PC-9 (cell line): ENCODE measurements around the gene R3HDML. TPM values are rescaled to one million over a fixed set of nuclear protein-coding genes. Genes with fewer than 3 reads are reported as not detected.
"Not testable (repeated sequence)": the region's sequence is repeated elsewhere in the genome, so short reads cannot be mapped to it uniquely, and the experiment has no call there.

Experiments
- BruUV-seq: library from RNA; stranded (reverse); fragments of 400-500 nt; replicated peaks from 2 replicates; lab custom pipeline; 2021; lab: Mats Ljungman, UMichigan
- CTCF ChIA-PET: fragments of 300-600 bp; sonication (Branson Sonifier 250); formaldehyde crosslinking; loops from one replicate; lab custom pipeline; 2022; ENCODE audit warnings: antibody characterized with exemption; lab: Charles Lee
- POLR2A ChIA-PET: fragments of 300-600 bp; sonication (Branson Sonifier 250); formaldehyde crosslinking; loops from one replicate; lab custom pipeline; 2022; ENCODE audit warnings: antibody characterized with exemption; ENCODE audit not compliant: unreplicated experiment; lab: Charles Lee
- DNase-seq, 2 experiments: peaks; one replicate each; pipeline versions ENCODE4 v3.0.0 to v3.0.0-alpha.2; 2015 to 2022; ENCODE audit warnings: mixed read lengths in 1 of 2
- H2AFZ ChIP-seq: fragments of 200-600 bp; sonication (generic); 2 replicates; pipeline ENCODE4 v1.8.1; 2017; ENCODE audit warnings: antibody characterized with exemption
- H3F3A ChIP-seq: fragments of 200-600 bp; sonication (generic); 2 replicates; pipeline ENCODE4 v1.8.1; 2017; ENCODE audit warnings: antibody characterized with exemption, mild to moderate bottlenecking, low read depth; ENCODE audit not compliant: insufficient read depth
- H3K27ac ChIP-seq: fragments of 200-600 bp; sonication (generic); 2 replicates; pipeline ENCODE4 v1.6.1; 2016; ENCODE audit warnings: mixed run types
- H3K27me3 ChIP-seq: fragments of 200-600 bp; sonication (generic); 2 replicates; pipeline ENCODE4 v1.6.1; 2016; ENCODE audit warnings: low read depth, mixed run types; ENCODE audit not compliant: insufficient read depth
- H3K36me3 ChIP-seq: fragments of 200-600 bp; sonication (generic); 2 replicates; pipeline ENCODE4 v1.6.1; 2016; ENCODE audit warnings: low read depth, mixed run types
- H3K4me1 ChIP-seq: fragments of 200-600 bp; sonication (generic); replicated peaks from 2 replicates; pipeline ENCODE4 v1.6.1; 2016; ENCODE audit warnings: mixed run types; ENCODE audit not compliant: insufficient read depth
- H3K4me2 ChIP-seq: fragments of 200-600 bp; sonication (generic); 2 replicates; pipeline ENCODE4 v1.6.1; 2017; ENCODE audit warnings: mixed run types
- H3K4me3 ChIP-seq: fragments of 200-600 bp; sonication (generic); 2 replicates; pipeline ENCODE4 v1.6.1; 2016; ENCODE audit warnings: mixed run types
- H3K79me2 ChIP-seq: fragments of 200-600 bp; sonication (generic); 2 replicates; pipeline ENCODE4 v1.6.1; 2017; ENCODE audit warnings: low read depth, mixed run types
- H3K9me2 ChIP-seq: fragments of 200-600 bp; sonication (generic); 2 replicates; pipeline ENCODE4 v1.8.1; 2017; ENCODE audit warnings: mild to moderate bottlenecking; ENCODE audit not compliant: insufficient read depth
- H3K9me3 ChIP-seq: fragments of 200-600 bp; sonication (generic); 2 replicates; pipeline ENCODE4 v1.8.1; 2016; ENCODE audit warnings: low read depth; ENCODE audit not compliant: insufficient read depth
- H4K20me1 ChIP-seq: fragments of 200-600 bp; sonication (generic); 2 replicates; pipeline ENCODE4 v1.8.1; 2017; ENCODE audit not compliant: insufficient read depth
- EZH2 ChIP-seq: fragments of 200-600 bp; sonication (generic); IDR thresholded peaks from 2 replicates; pipeline ENCODE4 v1.8.0; 2017; ENCODE audit warnings: antibody characterized with exemption, low read depth
- intact Hi-C: fragments of 100-400 bp; cut with micrococcal nuclease; formaldehyde crosslinking; loops from one replicate; pipeline ENCODE4 v1.10.0; 2022; ENCODE audit not compliant: unreplicated experiment
- total RNA-seq: library from RNA; stranded (reverse); gene quantifications from 2 replicates; pipeline ENCODE4 v1.2.3, GENCODE V29; 2021
- TF ChIP-seq, protein P1 (sequence below): fragments of 200-600 bp; sonication (generic); conservative IDR thresholded peaks from 2 replicates; pipeline ENCODE4 v1.6.1; 2017; ENCODE audit warnings: mixed run types, antibody characterized with exemption, mild to moderate bottlenecking, moderate library complexity

R3HDML gene
- total RNA-seq, 1 experiment from 2014 or later: not detected

DNA sequence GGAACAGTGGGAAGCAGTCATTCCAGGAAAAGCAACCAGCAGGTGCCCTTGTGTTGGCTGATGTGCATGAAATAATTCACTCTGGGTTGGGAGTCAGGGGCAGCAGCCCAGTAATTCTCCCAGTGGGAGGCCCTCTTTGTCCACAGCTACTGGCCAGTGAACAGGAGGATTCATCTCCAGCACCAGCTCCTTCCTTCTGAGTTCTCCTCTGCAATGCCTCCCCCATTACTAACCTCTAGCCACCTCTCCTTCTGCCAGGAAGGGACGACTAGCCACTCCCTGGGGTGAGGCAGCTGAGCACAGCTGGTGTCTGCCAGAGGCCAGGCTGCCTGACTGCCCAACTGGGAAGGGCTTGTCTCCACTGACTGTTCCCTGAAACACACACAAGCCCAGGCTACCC, 12.5 kb upstream of the R3HDML start:
- ChIA-PET POLR2A (interaction anchor here (0.6 to 0.7 kb wide), 2 partner anchors 54 to 74 kb away, joined by 3 read pairs; no protein-coding TSS in a partner anchor), CTCF (interaction anchor here (0.6 kb wide), 3 partner anchors 13 to 484 kb away, joined by 3 to 6 read pairs (median 3); partner anchors contain the start of gene FITM2)
- no peak overlapping the region for H2AFZ ChIP-seq
- no peaks in the 10 kb centered on the region for H3F3A ChIP-seq
- H3K4me3 ChIP-seq: no peak overlapping the region
- BruUV-seq: no TSS peak
- no peaks in the 10 kb centered on the region for H3K9me2 ChIP-seq
- intact Hi-C loops: no loop called here
- TF ChIP-seq EZH2: no peak
- TF ChIP-seq, protein P1, sequence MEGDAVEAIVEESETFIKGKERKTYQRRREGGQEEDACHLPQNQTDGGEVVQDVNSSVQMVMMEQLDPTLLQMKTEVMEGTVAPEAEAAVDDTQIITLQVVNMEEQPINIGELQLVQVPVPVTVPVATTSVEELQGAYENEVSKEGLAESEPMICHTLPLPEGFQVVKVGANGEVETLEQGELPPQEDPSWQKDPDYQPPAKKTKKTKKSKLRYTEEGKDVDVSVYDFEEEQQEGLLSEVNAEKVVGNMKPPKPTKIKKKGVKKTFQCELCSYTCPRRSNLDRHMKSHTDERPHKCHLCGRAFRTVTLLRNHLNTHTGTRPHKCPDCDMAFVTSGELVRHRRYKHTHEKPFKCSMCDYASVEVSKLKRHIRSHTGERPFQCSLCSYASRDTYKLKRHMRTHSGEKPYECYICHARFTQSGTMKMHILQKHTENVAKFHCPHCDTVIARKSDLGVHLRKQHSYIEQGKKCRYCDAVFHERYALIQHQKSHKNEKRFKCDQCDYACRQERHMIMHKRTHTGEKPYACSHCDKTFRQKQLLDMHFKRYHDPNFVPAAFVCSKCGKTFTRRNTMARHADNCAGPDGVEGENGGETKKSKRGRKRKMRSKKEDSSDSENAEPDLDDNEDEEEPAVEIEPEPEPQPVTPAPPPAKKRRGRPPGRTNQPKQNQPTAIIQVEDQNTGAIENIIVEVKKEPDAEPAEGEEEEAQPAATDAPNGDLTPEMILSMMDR: no peak
- no peaks in the 10 kb centered on the region for H3K27me3 ChIP-seq
- H3K4me1 ChIP-seq: no peaks in the 10 kb centered on the region
- no peaks in the 10 kb centered on the region for H3K79me2 ChIP-seq
- no peak overlapping the region for H3K4me2 ChIP-seq
- H3K36me3 ChIP-seq: no peaks in the 10 kb centered on the region
- no peaks in the 10 kb centered on the region for H3K9me3 ChIP-seq
- no peak overlapping the region for H3K27ac ChIP-seq
- no peaks in the 10 kb centered on the region for H4K20me1 ChIP-seq
- DNase-seq: peak in 1 of 2 experiments; percentile 33

DNA sequence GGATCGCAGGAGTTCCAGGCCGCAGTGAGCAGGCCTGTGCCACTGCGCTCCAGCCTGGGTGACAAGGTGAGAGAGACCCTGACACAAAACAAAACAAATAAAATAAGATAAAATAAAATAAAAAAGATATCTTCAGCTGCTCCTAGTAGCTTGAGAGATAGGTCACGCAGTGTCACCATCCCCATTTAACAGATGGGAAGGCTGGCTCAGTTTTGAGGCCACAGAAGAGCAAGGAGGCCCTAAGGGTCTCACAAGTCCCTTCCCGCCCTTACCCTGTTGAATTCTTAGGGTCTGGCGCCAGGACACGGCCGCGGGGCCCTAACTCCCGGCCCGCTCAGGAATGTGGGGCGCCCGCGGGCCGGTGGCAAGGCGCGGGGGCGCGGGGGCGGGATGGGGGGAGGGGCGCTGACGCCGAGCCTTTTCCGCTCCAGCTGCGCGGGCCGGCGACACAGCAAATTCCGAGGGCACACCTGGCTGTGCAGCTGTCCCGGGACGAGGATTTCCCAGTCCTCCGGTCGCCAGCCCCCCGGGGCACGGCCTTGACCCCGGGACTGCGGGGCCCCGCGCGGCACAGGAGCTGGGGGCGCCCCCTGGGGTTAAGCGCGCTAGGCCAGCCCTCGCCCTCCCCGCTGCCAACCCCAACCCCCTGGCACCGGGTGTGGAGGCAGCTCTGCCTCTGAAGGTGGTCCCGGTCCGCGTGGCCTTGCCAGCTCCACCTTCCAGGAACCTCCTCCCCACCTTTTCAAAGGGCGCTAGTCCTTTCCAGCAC, 10.3 kb upstream of the R3HDML start:
- H3F3A ChIP-seq: no peaks in the 10 kb centered on the region
- H2AFZ ChIP-seq: no peak overlapping the region
- no peaks in the 10 kb centered on the region for H3K9me2 ChIP-seq
- no peak for DNase-seq
- no peak overlapping the region for H3K27ac ChIP-seq
- H3K4me1 ChIP-seq: no peaks in the 10 kb centered on the region
- intact Hi-C loops: no loop called here
- H3K9me3 ChIP-seq: no peaks in the 10 kb centered on the region
- BruUV-seq: no TSS peak
- POLR2A ChIA-PET: no interaction called here
- no peaks in the 10 kb centered on the region for H4K20me1 ChIP-seq
- H3K79me2 ChIP-seq: no peaks in the 10 kb centered on the region
- H3K4me3 ChIP-seq: no peak overlapping the region
- no peak overlapping the region for H3K4me2 ChIP-seq
- no peaks in the 10 kb centered on the region for H3K36me3 ChIP-seq
- TF ChIP-seq, protein P1: no peak
- TF ChIP-seq EZH2: no peak
- CTCF ChIA-PET: interaction anchor here (0.6 kb wide), 1 partner anchor 369 kb away, joined by 5 read pairs; no protein-coding TSS in a partner anchor
- no peaks in the 10 kb centered on the region for H3K27me3 ChIP-seq

DNA sequence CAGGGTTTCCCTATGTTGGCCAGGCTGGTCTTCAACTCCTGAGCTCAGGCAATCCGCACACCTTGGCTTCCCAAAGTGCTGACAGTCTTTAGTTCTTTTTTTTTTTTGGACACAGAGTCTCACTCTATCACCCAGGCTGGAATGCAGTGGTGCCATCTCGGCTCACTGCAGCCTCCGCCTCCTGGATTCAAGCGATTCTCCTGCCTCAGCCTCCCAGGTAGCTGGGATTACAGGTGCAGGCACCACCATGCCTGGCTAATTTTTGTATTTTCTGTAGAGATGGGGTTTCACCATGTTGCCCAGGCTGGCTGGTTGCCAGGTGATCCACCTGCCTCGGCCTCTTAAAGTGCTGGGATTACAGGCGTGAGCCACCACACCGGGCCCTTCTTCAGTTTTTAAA, 9.1 kb upstream of the R3HDML start:
- BruUV-seq, H2AFZ ChIP-seq, H3K4me1 ChIP-seq, H3K4me3 ChIP-seq, POLR2A ChIA-PET, H3F3A ChIP-seq, H3K27me3 ChIP-seq, CTCF ChIA-PET, H3K27ac ChIP-seq, H3K4me2 ChIP-seq, DNase-seq, H3K9me3 ChIP-seq, intact Hi-C loops, H3K36me3 ChIP-seq, H3K9me2 ChIP-seq, H4K20me1 ChIP-seq, H3K79me2 ChIP-seq: not testable (repeated sequence)
